Endothelial cell (in vitro differentiated cells): Measurements from ENCODE around the gene SND1. TPM values are rescaled to one million over a fixed set of nuclear protein-coding genes. Genes with fewer than 3 reads are reported as not detected.

Experiments
- DNase-seq: peaks from one replicate; pipeline ENCODE4 v3.0.0; 2021; ENCODE audit warnings: low spot score
- H3K27ac Mint-ChIP-seq: one replicate; pipeline ENCODE4 v1.8.0; 2021; ENCODE audit warnings: mixed read lengths, inconsistent platforms; ENCODE audit not compliant: unreplicated experiment
- H3K27me3 Mint-ChIP-seq: one replicate; pipeline ENCODE4 v1.8.0; 2021; ENCODE audit warnings: mild to moderate bottlenecking, moderate library complexity, mixed read lengths, inconsistent platforms; ENCODE audit not compliant: unreplicated experiment
- H3K36me3 Mint-ChIP-seq: one replicate; pipeline ENCODE4 v1.8.0; 2021; ENCODE audit warnings: mild to moderate bottlenecking, low read depth, mixed read lengths, inconsistent platforms; ENCODE audit not compliant: unreplicated experiment
- H3K4me1 Mint-ChIP-seq: one replicate; pipeline ENCODE4 v1.8.0; 2021; ENCODE audit warnings: mild to moderate bottlenecking, mixed read lengths, inconsistent platforms; ENCODE audit not compliant: unreplicated experiment
- H3K4me3 Mint-ChIP-seq: one replicate; pipeline ENCODE4 v1.8.0; 2021; ENCODE audit warnings: mild to moderate bottlenecking, mixed read lengths, inconsistent platforms; ENCODE audit not compliant: unreplicated experiment
- H3K9me3 Mint-ChIP-seq: one replicate; pipeline ENCODE4 v1.8.0; 2021; ENCODE audit warnings: mixed read lengths, inconsistent platforms; ENCODE audit not compliant: unreplicated experiment
- CTCF ChIP-seq: fragments of 200-600 bp; sonication (generic); IDR thresholded peaks from one replicate; pipeline ENCODE4 v1.5.0; 2021; ENCODE audit warnings: antibody characterized with exemption; ENCODE audit not compliant: unreplicated experiment
- total RNA-seq: library from RNA; stranded (reverse); fragmentation: NEBNext Ultra II Directional; extraction: Animal tissue kit (Norgen Biotek cat#: 25700); gene quantifications from one replicate; pipeline ENCODE4 v1.2.1, GENCODE V29; 2021; ENCODE audit not compliant: unreplicated experiment

The SND1 gene
- total RNA-seq, 1 donor from 2014 or later, result 375 TPM

- H3K27ac Mint-ChIP-seq, result peak overlapping the region; percentile 65
- peaks cover 24% of the 10 kb centered on the region for H3K4me1 Mint-ChIP-seq
- peaks cover 7% of the 10 kb centered on the region for H3K27me3 Mint-ChIP-seq
- H3K36me3 Mint-ChIP-seq, result no peaks in the 10 kb centered on the region
- peak; percentile 59 for DNase-seq
- no peak for TF ChIP-seq CTCF
- no peak overlapping the region for H3K4me3 Mint-ChIP-seq
- H3K9me3 Mint-ChIP-seq, result no peaks in the 10 kb centered on the region
Measured at GRCh38 chr7:127628445-127628844, 23.5 kb upstream of the SND1 start.

- DNase-seq, result peak; percentile 76
- no peak for TF ChIP-seq CTCF
- H3K36me3 Mint-ChIP-seq, result no peaks in the 10 kb centered on the region
- H3K27ac Mint-ChIP-seq, result peak overlapping the region; percentile 36
- H3K4me1 Mint-ChIP-seq, result peaks cover 26% of the 10 kb centered on the region
- H3K27me3 Mint-ChIP-seq, result peaks cover 7% of the 10 kb centered on the region
- no peak overlapping the region for H3K4me3 Mint-ChIP-seq
- H3K9me3 Mint-ChIP-seq, result no peaks in the 10 kb centered on the region
Measured at GRCh38 chr7:127629268-127629854, 22.6 kb upstream of the SND1 start.

- H3K27ac Mint-ChIP-seq, result no peak overlapping the region
- no peak for TF ChIP-seq CTCF
- H3K27me3 Mint-ChIP-seq, result peaks cover 7% of the 10 kb centered on the region
Measured at GRCh38 chr7:127632276-127632910, 19.6 kb upstream of the SND1 start.

GRCh38 chr7:127635659-127636285, 16.2 kb upstream of the SND1 start:
- H3K4me1 Mint-ChIP-seq, result peaks cover 21% of the 10 kb centered on the region
- no peaks in the 10 kb centered on the region for H3K9me3 Mint-ChIP-seq
- H3K27ac Mint-ChIP-seq, result peak overlapping the region; percentile 22
- no peaks in the 10 kb centered on the region for H3K36me3 Mint-ChIP-seq
- DNase-seq, result no peak
- H3K4me3 Mint-ChIP-seq, result no peak overlapping the region
- TF ChIP-seq CTCF, result no peak
- H3K27me3 Mint-ChIP-seq, result peaks cover 7% of the 10 kb centered on the region

More at GRCh38 chr7:127632276-127632910, 19.6 kb upstream of the SND1 start:
- H3K9me3 Mint-ChIP-seq, result no peaks in the 10 kb centered on the region
- H3K36me3 Mint-ChIP-seq, result no peaks in the 10 kb centered on the region
- peaks cover 38% of the 10 kb centered on the region for H3K4me1 Mint-ChIP-seq
- DNase-seq, result no peak
- H3K4me3 Mint-ChIP-seq, result no peak overlapping the region

- Mint-ChIP-seq H3K27ac (no peak overlapping the region), H3K9me3 (no peaks in the 10 kb centered on the region), H3K4me1 (peaks cover 25% of the 10 kb centered on the region), H3K36me3 (no peaks in the 10 kb centered on the region), H3K4me3 (no peak overlapping the region), H3K27me3 (peaks cover 9% of the 10 kb centered on the region)
- DNase-seq, result no peak
- no peak for TF ChIP-seq CTCF
Measured at GRCh38 chr7:127638197-127638596, 13.8 kb upstream of the SND1 start.
